GM20431 (cell line): Measurements from ENCODE around the gene HMCN1.
"Not testable (repeated sequence)": the region's sequence is repeated elsewhere in the genome, so short reads cannot be mapped to it uniquely, and the experiment has no call there.

ENCODE experiments used
- in situ Hi-C: fragments of 300-500 bp; cut with MseI, MboI; formaldehyde crosslinking; loops from one replicate; pipeline ENCODE4 v1.15.0; 2020; ENCODE audit warnings: low sequenced_read_pairs; ENCODE audit not compliant: unreplicated experiment

The HMCN1 gene

DNA sequence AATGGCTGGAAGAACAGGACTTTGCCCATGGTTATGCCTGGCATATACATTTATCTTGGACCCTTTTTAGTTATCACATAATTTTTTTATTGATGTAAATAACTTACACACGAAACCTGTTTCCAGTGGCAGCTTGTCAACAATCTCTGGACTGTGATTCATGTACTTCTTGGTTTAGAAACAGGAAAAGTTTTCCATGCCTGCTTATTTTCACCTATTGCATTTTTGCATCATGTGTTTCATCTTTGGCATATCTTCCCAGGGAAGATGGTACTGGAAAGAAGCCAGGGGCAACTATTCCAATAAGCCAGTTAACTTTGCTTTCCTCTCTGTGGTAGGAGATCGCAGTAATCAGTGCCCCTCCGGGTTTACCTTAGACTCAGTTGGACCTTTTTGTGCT, 430.6 kb downstream of the HMCN1 start:
- in situ Hi-C loops = no loop called here

DNA sequence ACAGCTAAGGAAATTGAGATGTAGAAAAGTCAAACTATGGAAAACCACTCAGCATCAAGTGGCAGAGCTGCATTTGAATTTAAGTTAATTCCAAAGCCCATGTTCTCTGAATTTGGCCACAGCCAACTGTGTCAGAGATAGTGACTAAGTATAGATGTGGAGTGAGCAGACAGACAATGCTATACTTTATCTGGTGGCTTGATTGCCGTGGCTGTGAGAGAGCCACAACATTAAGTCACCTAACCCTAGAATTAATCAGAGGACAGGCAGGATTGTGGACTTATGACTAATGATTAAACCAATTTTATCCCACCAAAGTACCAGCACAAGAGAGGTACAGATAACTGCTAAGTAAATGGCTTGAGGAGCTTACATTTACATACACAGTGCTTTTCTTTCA, 431.1 kb downstream of the HMCN1 start:
- in situ Hi-C loops = no loop called here

DNA sequence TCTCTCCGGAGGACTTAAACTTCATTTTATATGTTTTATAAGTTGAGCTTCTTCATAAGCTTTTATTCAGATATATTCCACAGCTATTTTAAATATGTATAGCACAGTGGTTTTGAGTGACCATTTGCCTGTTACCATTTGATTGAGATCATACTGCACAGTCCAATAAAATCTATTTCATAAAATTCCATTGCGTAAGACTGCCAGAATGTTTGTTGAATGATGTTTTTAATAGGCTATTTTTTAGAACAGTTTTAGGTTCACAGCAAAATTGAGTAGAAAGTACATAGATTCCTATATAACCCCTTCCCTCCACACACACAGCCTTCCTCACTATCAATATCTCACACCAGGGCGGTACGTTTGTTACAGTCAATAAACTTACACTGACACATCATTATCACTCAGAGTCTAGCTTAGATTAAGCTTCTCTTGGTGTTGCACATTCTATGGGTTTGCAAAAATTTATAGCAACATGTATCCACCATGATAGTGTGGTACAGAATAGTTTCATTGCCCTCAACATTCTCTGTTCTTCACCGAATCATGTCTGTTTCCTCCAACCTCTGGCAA, 433.0 kb downstream of the HMCN1 start:
- in situ Hi-C loops = no loop called here

DNA sequence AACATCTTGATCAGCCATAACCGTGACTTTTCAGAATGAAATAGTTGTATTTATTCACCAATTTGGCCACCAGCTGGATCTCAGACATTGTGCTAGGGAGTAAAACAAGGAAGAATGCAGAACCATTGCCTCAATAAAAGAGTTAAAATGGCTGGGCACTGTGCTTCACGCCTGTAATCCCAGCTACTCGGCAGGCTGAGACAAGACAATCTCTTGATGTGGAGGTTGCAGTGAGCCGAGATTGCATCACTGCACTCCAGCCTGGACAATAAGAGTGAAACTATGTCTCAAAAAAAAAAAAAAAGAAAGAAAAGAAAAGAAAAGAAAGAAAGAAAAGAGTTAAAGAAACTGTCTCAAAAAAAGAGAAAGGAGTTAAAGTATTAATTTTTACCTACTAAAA, 441.4 kb downstream of the HMCN1 start:
- in situ Hi-C loops = no loop called here

DNA sequence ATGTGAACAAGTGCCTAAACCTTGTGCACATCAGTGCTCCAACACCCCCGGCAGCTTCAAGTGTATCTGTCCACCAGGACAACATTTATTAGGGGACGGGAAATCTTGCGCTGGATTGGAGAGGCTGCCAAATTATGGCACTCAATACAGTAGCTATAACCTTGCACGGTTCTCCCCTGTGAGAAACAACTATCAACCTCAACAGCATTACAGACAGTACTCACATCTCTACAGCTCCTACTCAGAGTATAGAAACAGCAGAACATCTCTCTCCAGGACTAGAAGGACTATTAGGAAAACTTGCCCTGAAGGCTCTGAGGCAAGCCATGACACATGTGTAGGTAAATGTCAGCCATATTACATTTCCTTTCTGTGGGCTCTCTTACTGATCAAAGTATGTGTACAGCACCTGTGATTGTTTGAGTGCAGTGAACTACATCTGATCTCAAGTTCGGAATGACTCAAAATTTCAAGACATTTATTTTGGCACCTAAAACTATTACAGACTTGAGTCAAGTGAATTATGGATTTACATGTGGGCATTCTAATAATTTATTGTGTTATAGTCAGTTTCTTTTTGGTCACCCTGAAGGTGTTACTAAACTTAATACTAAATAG, 444.3 kb downstream of the HMCN1 start:
- in situ Hi-C loops = no loop called here

DNA sequence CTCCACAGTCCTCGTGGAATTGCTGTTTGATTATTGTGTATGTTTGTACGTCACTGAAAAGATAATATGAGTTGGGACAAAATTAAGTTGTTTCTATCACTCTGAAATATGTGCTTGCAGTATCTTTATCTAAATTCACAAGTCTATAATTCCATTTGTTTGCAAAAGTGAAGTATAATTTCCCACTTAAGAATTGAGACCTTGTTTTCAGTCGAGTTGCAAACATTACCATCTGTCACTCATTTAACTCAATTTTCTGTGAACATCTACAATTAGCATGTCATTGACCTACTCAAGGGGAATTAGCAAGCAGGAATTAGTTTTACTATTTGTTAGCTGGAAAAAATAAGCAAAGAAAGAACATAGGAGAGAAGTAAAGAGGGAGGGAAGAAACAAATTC, 445.0 kb downstream of the HMCN1 start:
- in situ Hi-C loops = no loop called here

GRCh38 chr1:186183219-186183618, 449.0 kb downstream of the HMCN1 start:
- in situ Hi-C loops = no loop called here

GRCh38 chr1:186183970-186184628, 449.9 kb downstream of the HMCN1 start:
- in situ Hi-C loops = no loop called here

GRCh38 chr1:186186251-186186650, 452.1 kb downstream of the HMCN1 start:
- in situ Hi-C loops = not testable (repeated sequence)

GRCh38 chr1:186187601-186188000, 453.4 kb downstream of the HMCN1 start:
- in situ Hi-C loops = no loop called here

- in situ Hi-C loops = no loop called here
Measured at GRCh38 chr1:186188004-186188539, 453.9 kb downstream of the HMCN1 start.

DNA sequence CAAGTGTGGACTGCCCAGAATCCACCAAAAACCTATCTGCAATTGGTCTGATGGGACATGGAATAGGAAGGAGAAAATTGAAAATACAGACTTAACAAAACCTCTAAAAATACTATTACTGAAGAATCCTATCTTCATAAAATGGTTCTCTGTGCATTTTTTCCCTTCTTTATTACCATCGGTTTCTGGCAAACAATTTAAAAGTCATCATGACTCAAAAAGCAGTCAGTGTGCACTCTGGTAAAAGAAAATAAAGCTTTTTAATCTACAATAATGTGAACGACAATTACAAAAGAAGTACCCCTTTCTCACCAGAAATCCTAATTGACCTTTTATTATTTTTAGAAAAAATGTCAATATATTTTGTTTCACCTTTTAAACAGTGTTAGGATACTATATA, 454.5 kb downstream of the HMCN1 start:
- in situ Hi-C loops = no loop called here

DNA sequence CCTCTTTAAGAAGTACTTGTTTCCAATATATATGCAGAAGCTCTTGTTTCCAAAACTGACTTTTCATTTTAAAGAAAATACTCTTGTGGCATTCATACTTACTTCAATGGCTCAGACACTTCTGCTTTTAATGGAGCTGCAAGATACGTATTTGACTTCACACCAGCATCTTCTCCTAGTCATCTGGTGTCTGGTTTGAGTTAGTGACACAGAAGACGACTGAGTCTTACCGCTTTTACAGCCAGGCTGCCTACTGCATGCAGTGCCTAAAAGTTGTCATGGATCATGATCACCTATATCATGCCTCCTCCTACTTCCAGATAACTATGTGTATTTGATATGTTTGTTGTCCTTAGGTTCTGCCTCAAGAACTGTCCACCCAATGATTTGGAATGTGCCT, 455.0 kb downstream of the HMCN1 start:
- in situ Hi-C loops = no loop called here

- in situ Hi-C loops = no loop called here
Measured at GRCh38 chr1:186191511-186191910, 457.3 kb downstream of the HMCN1 start.

GRCh38 chr1:186193224-186193623, 459.0 kb downstream of the HMCN1 start:
- in situ Hi-C loops = no loop called here

DNA sequence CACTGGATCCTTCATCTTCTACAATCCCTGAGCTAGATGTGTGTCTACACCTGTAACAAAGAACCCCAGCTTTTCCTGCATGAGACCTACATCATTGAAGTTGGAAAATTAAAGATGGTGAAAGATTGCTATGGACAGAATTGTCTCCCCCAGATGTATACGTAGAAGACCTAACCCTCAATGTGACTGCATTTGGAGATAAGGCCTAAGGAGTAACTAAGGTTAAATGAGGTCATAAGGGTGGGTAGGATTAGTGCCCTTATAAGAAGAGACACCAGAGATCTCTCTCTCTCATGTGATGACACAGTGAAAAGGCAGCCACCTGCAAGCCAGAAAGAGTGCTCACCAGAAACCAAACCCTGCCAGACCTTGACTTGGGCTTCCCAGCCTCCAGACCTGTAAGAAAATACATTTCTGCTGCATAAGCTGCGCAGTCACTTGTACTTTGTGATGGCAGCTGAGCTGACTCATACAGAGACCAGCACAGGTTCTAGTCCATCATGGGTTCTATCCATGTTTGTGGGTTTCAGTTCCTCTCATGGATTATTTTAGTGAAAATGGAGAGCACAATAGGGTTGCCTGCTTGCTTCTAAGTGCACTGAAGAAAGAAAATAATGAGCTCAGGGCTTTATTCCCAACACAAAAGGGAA, 460.0 kb downstream of the HMCN1 start:
- in situ Hi-C loops = no loop called here

GRCh38 chr1:186195377-186195931, 461.3 kb downstream of the HMCN1 start:
- in situ Hi-C loops = no loop called here

DNA sequence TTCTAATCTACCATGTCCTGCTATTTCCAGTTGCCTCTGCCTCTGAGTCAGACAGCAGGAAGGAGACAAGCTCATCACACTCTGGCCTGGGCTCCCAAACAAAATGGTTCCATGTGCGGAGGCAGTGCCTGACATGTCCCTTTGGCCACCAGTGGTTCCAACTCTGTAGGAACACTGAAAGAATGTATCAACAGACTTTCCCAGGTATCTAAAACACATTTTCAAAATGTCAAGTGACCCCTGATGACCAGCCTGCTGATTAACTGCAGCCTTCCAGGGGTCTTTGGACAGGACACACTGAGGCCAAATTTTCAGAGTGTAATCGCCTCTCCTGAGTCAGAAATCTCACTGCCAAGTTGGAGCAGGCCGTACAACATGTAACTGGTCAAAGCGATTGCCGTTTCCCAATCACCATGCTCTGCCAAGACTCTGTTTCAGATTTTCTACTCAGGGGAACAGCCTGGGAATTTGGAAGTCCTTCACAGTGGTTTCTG, 468.1 kb downstream of the HMCN1 start:
- in situ Hi-C loops = loop anchor here (25.0 kb wide), 1 partner anchor 390 kb away; no protein-coding TSS in a partner anchor

- in situ Hi-C loops = loop anchor here (25.0 kb wide), 1 partner anchor 390 kb away; no protein-coding TSS in a partner anchor
Measured at GRCh38 chr1:186202776-186203175, 468.6 kb downstream of the HMCN1 start.

DNA sequence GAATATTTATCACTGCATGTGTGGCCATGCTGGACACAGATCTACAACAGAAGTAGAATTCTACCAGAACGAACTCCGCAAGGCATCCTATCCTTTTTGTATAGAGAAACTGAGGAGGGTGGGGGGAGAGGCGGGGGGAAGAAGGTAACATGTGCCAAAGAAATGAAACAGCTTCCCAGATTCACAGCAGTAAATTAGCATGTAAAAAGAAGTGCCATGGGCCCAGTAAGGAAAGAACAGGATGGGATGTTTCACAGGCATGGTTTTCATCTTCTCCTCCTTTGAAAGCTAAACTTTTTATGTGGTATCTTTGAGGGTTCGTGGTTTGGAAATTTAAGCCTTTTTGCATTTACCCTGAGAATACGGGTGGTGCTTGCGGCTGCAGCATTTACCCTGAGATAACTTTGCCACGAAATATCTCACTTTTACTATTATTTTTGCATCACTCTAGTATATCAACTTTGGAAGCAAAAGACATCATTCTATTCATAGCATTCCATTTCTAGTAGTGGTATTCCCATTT, 471.9 kb downstream of the HMCN1 start:
- in situ Hi-C loops = loop anchor here (25.0 kb wide), 1 partner anchor 394 kb away; no protein-coding TSS in a partner anchor
